GM21423 (cell line): ENCODE data around the gene IMPG1.

Source experiments
- ATAC-seq: cut with Tn5 transposase; IDR thresholded peaks from one replicate; pipeline ENCODE4 v1.9.1; 2021; ENCODE audit warnings: mild to moderate bottlenecking, moderate library complexity; ENCODE audit not compliant: unreplicated experiment

Gene IMPG1

DNA sequence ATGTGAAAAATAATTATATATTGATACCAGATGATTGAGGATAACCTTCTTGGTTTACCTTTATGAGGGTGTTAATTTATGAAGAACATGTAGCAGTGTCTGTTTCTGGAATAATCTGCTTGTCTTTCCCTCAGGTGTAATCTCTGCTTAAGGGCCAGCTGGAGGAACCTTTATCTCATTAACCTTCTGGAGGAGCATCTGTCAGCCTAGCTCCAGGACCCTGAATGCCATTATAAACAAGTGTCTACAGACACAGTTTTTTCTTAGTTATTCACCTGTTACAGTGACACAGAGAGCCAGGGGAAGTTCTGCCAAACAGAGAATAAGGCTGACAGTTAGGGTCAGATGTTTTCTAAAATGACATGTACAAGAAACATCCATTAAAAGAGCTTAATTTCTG lies at the start of gene IMPG1:
Gene IMPG1 (minus strand): TSS at position 101 of the 400 bp plus-strand sequence. CDS start 174 bp downstream, outside the sequence.
- ATAC-seq = no peak

- no peak for ATAC-seq
These were observed 47.8 kb upstream of the IMPG1 start for GRCh38 chr6:76120302-76120701.

DNA sequence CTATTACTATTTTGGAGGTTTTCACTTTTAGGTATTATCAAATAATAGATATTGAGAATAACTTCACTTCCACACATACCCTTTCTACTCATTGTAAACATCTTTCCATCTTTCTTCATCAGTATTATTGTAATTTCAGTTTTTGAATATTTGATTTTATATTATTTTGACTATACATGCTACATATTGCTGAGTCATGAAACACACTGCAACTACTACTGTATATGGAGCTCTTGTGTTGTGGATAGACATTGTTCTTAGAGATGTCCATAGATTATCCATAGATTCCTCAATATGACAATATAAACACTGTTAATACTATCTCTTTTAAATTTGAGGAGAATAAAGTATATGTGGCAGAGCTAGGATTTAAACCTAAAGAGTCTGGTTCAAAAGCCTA lies 819 bp upstream of the IMPG1 start:
- no peak for ATAC-seq

- no peak for ATAC-seq
These were observed 15.0 kb downstream of the IMPG1 start for GRCh38 chr6:76057469-76057868.

- no peak for ATAC-seq
These were observed 20.1 kb downstream of the IMPG1 start for GRCh38 chr6:76052314-76052713.

DNA sequence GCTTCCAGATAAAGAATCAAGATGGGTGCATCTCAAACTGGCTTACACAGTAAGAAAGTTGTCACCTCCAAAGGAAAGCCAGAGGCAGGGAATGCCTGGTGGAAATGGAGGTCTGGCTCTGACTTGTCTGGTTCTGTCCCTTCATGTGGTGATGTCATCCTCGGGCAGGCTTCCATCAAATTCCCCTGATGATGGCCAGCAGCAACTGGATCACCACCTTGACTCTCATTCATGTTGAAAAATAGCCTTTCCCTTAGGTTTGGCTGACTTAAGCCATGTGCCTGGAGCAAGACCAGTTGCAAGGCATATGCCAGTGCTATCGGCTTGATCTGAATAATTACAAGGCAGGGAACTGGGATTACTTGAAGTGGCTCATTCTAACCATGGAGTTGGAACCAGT lies 28.8 kb downstream of the IMPG1 start:
- no peak for ATAC-seq

GRCh38 chr6:76035713-76036112 lies 36.7 kb downstream of the IMPG1 start:
- no peak for ATAC-seq

DNA sequence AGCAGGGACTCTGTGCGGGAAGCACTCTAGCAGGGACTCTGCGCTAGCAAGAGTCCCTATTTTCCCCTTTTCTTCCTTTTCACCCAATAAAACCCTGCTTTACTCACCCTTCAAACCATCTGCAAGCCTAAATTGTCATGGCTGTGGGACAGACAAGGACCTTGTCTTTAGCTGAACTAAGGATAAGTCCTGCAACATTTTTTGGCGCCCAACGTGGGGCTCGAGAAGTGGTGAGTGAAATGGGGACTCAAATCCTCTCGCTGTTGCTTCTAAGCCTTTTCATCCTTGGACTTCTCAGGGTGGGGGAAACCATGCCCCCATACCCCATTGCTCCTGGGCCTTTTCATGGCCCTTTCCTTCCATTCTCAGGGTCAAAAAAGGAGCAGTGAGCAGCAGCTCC lies 46.4 kb downstream of the IMPG1 start:
- no peak for ATAC-seq

DNA sequence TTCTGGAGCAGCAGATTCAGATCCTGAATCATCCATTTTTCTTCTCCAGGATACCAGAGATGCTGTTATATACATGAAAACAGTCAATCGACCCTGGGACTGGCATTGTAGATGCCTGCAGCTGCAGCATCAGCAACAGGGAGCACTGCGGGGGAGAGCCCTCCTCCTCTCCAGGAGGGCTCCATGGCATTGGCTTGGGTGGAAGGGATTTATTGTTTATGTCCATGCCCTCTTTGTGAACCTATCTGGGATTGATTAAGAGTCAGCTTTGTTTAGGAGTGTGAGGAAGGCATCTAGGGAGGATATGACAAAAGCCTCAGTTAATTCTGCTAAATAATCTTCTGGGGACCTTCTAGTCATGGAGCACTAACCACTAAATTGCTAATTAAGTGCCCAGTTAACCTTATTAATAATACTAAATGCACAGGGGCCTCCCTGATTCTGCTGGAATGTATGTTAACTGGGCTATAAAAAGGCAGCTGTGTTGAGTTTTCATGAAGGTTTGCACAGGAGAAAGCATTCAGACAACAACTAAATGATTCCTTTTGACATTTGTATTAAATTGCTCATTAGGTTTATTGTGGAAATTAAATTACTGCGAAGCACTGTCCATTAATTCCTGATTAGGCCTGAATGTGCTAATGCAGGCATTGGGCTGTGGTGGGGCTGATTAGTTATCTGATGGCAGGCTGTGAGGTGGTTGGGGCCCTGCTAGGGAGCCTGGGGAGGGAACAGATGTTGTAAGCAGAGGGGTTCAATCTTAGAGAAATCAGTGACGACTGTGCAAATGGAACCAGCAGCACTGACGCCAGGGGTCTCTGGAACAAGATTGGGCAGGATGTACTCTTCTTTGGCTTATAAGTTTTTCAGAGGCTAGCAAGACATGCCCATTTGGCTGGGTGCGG lies 57.6 kb downstream of the IMPG1 start:
- ATAC-seq = no peak

- no peak for ATAC-seq
These were observed 68.3 kb downstream of the IMPG1 start for GRCh38 chr6:76004202-76004601.

GRCh38 chr6:76003686-76004085 lies 68.8 kb downstream of the IMPG1 start:
- no peak for ATAC-seq

DNA sequence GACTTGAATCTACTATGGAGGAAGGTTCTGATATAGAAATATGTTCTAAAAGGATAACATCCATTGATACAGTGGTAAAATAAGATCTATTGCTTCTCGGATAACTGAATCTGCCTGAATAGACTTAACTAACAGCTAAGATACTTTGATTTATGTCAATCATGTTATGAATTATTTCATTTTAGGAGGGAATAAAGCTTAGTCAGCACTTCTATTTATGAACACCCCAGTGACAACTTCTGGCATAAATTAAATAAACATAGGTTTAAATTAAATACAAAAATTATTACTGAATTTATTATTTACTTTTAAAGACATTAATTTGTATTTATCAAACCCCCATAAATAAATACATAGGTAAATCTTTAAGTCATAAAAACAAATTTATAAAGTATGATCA lies 69.3 kb downstream of the IMPG1 start:
- ATAC-seq = no peak

DNA sequence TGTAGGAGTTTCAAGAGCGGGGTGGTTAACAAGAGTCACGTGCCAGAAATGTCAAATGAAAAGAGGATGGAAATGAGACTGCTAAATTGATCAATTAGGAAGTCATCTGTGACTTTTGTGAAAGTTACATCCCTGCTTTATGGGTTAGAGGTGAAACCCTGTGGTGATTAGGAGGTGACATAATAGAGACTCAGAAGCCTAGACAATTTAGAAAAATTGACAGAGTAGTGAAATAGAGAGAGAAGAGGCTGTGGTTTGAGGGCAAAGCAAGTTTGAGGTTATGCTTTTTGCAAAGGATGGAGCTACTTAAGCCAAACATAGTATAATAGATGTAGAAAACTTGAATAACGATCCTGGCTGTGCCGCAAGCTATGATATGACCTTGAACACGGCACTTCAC lies 71.8 kb downstream of the IMPG1 start:
- no peak for ATAC-seq

- ATAC-seq = no peak
These were observed 74.8 kb downstream of the IMPG1 start for GRCh38 chr6:75997696-75998095.

GRCh38 chr6:75993236-75994162 lies 79.0 kb downstream of the IMPG1 start:
- ATAC-seq = no peak

- no peak for ATAC-seq
These were observed 80.5 kb downstream of the IMPG1 start for GRCh38 chr6:75991941-75992340.

DNA sequence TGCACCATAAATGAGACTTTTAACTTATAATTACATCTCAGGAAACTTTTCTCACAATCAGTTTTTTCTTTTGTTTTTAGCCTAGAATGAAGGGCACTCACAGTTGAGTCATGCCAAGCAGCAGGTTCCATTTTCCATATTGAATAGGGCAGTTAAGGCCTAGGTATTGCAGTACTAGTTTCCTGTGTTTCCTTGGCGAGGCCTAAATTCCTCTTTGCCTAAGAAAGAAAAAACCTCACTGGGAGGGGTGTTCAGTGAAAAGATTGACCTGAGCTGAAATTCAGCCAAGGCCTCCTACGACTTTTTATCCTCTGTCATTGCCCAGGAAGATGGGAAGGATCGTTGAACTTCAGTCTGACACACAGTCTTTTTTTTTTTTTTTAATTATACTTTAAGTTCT lies 85.5 kb downstream of the IMPG1 start:
- ATAC-seq = no peak

GRCh38 chr6:75975904-75976303 lies 96.6 kb downstream of the IMPG1 start:
- no peak for ATAC-seq

GRCh38 chr6:75970093-75970492 lies 102.4 kb downstream of the IMPG1 start:
- no peak for ATAC-seq

DNA sequence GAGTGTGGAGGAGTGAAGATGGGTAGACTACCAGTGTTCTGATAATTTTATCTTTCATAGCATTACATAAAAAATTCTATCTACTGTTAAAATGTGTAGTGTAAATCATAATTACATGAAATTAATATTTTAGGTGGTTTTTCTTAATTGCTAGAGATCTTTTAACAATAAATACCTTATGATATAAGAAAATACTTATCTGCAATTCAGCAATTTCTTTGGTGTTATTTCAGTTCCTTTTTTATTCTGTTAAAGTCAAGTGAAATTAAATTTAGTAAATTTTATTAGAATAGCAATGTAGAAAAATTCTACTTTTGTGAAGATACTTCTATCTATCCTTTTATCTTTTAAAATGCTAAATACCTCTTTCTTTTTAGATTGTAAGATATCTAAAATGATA lies 104.3 kb downstream of the IMPG1 start:
- no peak for ATAC-seq

- no peak for ATAC-seq
These were observed 108.9 kb downstream of the IMPG1 start for GRCh38 chr6:75963569-75963968.

DNA sequence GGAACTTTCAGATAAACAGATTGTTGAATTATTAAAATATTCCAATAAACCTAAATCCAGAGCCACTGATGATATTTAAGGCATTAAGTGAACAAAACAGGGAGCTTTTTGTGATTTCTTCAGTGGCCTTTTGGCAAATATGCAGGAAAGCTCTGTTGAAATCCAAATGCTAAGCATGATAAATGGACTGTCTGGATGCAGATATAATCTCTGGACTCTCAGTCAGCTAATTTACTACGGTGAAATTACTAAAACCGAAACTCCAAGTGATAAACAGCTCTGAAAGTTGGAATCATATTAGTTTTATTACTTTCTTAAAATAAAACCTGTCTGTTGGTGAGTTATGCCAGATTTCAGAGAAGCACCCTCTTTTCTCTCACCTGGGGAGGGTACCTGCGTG lies 120.3 kb downstream of the IMPG1 start:
- ATAC-seq = no peak
